Measurements from ENCODE around the gene UBE2V1. TPM values are rescaled to one million over a fixed set of nuclear protein-coding genes. Genes with fewer than 3 reads are reported as not detected.
"Not testable (repeated sequence)": the region's sequence is repeated elsewhere in the genome, so short reads cannot be mapped to it uniquely, and the experiment has no call there.

Gene UBE2V1
- total and polyA plus RNA-seq, 12 donors, result 61.9 to 113 (median 88.6) TPM

- peaks cover 9 to 67% (median 51%) of the 10 kb centered on the region in 9 donors for H3K4me1 ChIP-seq
- TF ChIP-seq, protein P1, sequence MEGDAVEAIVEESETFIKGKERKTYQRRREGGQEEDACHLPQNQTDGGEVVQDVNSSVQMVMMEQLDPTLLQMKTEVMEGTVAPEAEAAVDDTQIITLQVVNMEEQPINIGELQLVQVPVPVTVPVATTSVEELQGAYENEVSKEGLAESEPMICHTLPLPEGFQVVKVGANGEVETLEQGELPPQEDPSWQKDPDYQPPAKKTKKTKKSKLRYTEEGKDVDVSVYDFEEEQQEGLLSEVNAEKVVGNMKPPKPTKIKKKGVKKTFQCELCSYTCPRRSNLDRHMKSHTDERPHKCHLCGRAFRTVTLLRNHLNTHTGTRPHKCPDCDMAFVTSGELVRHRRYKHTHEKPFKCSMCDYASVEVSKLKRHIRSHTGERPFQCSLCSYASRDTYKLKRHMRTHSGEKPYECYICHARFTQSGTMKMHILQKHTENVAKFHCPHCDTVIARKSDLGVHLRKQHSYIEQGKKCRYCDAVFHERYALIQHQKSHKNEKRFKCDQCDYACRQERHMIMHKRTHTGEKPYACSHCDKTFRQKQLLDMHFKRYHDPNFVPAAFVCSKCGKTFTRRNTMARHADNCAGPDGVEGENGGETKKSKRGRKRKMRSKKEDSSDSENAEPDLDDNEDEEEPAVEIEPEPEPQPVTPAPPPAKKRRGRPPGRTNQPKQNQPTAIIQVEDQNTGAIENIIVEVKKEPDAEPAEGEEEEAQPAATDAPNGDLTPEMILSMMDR (IDR thresholded peaks at IDR 0.05), result peak in 3 of 9 donors; percentile 6 to 12 (median 7)
- no peak overlapping the region for H3K4me3 ChIP-seq
- peak overlapping the region; percentile 18 to 76 (median 60) for H3K27ac ChIP-seq
- intact Hi-C loops (cut with DNase I), result no loop called here
- ATAC-seq (peak; percentile 20 to 60 (median 26)), DNase-seq (no peak)
- H3K36me3 ChIP-seq, result peaks cover 0 to 85% (median 12%) of the 10 kb centered on the region in 9 donors
- WGBS, 2 donors, result 73 to 80% methylated on average over 29 of the region's 29 CpGs
- no peaks in the 10 kb centered on the region for H3K9me3 ChIP-seq
- H3K27me3 ChIP-seq, result no peaks in the 10 kb centered on the region
Measured at GRCh38 chr20:50138479-50139393, 25.8 kb upstream of the UBE2V1 start.

GRCh38 chr20:50138120-50138478 is 25.1 kb upstream of the UBE2V1 start:
- intact Hi-C loops (cut with DNase I), result no loop called here
- Histone ChIP-seq H3K27ac (peak overlapping the region; percentile 18 to 76 (median 60)), H3K4me1 (peaks cover 9 to 68% (median 54%) of the 10 kb centered on the region in 9 donors), H3K27me3 (no peaks in the 10 kb centered on the region), H3K4me3 (no peak overlapping the region), H3K36me3 (peaks cover 0 to 87% (median 8%) of the 10 kb centered on the region in 9 donors), H3K9me3 (no peaks in the 10 kb centered on the region)
- peak in 3 of 8 donors; percentile 5 to 14 (median 10) for ATAC-seq
- TF ChIP-seq, protein P1 (IDR thresholded peaks at IDR 0.05), result no peak
- WGBS, 2 donors, result 80 to 83% methylated on average over 5 of the region's 5 CpGs
- no peak for DNase-seq

DNA sequence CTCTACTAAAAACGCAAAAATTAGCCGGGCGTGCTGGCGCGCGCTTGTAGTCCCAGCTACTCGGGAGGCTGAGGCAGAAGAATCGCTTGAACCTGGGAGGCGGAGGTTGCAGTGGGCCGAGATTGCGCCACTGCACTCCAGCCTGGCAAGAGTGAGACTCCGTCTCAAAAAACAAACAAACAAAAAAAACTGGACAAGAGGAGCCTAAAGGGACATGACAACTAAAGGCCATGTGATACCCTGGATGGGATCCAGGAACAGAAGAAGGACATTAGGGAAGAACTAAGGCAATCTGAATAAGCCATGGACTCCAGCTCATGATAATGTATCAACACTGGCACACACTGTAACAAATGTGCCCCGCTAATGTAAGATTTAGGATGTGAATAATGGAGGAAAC is 24.8 kb upstream of the UBE2V1 start:
- intact Hi-C loops (cut with DNase I); H3K9me3 ChIP-seq; DNase-seq; H3K27me3 ChIP-seq; H3K4me3 ChIP-seq: not testable (repeated sequence)
- Histone ChIP-seq H3K27ac (peak overlapping the region; percentile 18 to 76 (median 60)), H3K36me3 (peaks cover 0 to 85% (median 4%) of the 10 kb centered on the region in 9 donors), H3K4me1 (peaks cover 9 to 68% (median 53%) of the 10 kb centered on the region in 9 donors)
- WGBS, 2 donors, result 78 to 86% methylated on average over 13 of the region's 13 CpGs
- peak in 6 of 8 donors; percentile 18 to 59 (median 49) for ATAC-seq

DNA sequence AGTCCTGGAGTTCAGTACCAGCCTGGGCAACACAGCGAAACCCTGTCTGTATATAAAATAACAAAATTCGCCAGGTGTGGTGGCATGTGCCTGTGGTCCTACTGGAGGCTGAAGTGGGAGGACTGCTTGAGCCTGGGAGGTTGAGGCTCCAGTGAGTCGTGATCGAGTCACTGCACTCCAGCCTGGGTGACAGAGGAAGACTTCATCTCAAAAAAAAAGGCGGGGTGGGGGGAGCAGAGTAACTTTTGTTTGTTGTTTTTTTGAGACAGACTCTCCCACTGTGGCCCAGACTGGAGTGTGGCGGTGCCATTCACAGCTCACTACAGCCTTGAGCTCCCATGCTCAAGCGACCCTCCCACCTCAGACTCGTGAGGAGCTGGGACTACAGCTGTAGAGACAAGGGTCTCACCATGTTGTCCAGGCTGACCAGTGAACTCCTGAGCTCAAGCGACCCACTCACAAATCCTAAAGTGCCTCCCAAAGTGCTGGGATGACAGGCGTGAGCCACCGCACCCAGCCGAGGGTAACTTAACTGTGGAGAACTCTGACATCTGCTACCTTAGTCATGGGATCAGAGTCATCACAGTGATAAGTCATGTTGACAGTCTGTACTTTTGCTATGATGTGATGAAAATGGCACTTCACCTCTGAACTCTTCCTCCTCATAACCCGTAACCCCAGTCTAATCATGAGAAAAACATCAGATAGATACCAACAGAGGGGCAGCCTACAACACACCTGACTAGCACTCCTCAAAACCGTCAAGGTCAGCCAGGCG is 24.1 kb upstream of the UBE2V1 start:
- intact Hi-C loops (cut with DNase I), result no loop called here
- Histone ChIP-seq H3K27me3 (no peaks in the 10 kb centered on the region), H3K4me3 (no peak overlapping the region), H3K27ac (peak overlapping the region in 8 of 10 donors; percentile 44 to 76 (median 62)), H3K9me3 (no peaks in the 10 kb centered on the region), H3K4me1 (peaks cover 9 to 68% (median 49%) of the 10 kb centered on the region in 9 donors), H3K36me3 (peaks cover 0 to 85% (median 1%) of the 10 kb centered on the region in 9 donors)
- TF ChIP-seq, protein P1 (IDR thresholded peaks at IDR 0.05), result no peak
- DNase-seq (no peak), ATAC-seq (no peak)
- WGBS, 2 donors, result 89 to 94% methylated on average over 15 of the region's 15 CpGs

DNA sequence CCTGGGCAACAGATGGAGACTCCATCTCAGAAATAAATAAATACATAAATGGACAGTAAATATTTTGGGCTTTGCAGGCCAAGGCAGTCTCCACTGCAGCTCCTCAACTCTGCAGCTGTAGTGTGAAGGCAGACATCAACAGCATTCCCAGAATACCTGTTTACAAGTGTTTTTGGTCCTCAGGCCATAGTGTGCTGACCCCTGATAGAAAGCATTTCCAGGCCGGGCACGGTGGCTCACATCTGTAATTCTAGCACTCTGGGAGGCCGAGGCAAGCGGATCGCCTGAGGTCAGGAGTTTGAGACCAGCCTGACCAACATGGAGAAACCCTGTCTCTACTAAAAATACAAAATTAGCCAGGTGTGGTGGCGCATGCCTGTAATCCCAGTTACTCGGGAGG is 22.2 kb upstream of the UBE2V1 start:
- Histone ChIP-seq H3K36me3 (peaks cover 0 to 85% (median 3%) of the 10 kb centered on the region in 9 donors), H3K4me1 (peaks cover 9 to 65% (median 43%) of the 10 kb centered on the region in 9 donors)
- H3K4me3 ChIP-seq; ATAC-seq; H3K27me3 ChIP-seq; intact Hi-C loops (cut with DNase I); H3K27ac ChIP-seq; H3K9me3 ChIP-seq; DNase-seq: not testable (repeated sequence)
- WGBS, 2 donors, result 92 to 94% methylated on average over 7 of the region's 7 CpGs

All from heart right ventricle (tissue), 16 donors.